ENCODE results near the gene GRID2IP.

GRCh38 chr7:6600093-6600492 is 48.8 kb upstream of the GRID2IP start:
- TF ChIP-seq POLR2A (IDR thresholded peaks at IDR 0.05), result no peak
- TF ChIP-seq CTCF (IDR thresholded peaks at IDR 0.05), result no peak

All from testis (tissue), 2 donors.